ENCODE results near the gene WNT7B.

The WNT7B gene

GRCh38 chr22:45949258-45949870 lies 27.6 kb downstream of the WNT7B start:
- DNase-seq: no peak

- DNase-seq: no peak
Observed at GRCh38 chr22:45948081-45948648, 28.8 kb downstream of the WNT7B start.

GRCh38 chr22:45946805-45947600 lies 30.0 kb downstream of the WNT7B start:
- DNase-seq: no peak

- DNase-seq: no peak
Observed at GRCh38 chr22:45945621-45946106, 31.3 kb downstream of the WNT7B start.

- no peak for DNase-seq
Observed at GRCh38 chr22:45942787-45943493, 34.0 kb downstream of the WNT7B start.

- no peak for DNase-seq
Observed at GRCh38 chr22:45942344-45942743, 34.6 kb downstream of the WNT7B start.

- DNase-seq: no peak
Observed at GRCh38 chr22:45938913-45939312, 38.0 kb downstream of the WNT7B start.

GRCh38 chr22:45937960-45938359 lies 39.0 kb downstream of the WNT7B start:
- DNase-seq: no peak

GRCh38 chr22:45935573-45935972 lies 41.4 kb downstream of the WNT7B start:
- DNase-seq: no peak

GRCh38 chr22:45934659-45935341 lies 42.2 kb downstream of the WNT7B start:
- DNase-seq: no peak

- DNase-seq: no peak
Observed at GRCh38 chr22:45934168-45934564, 42.8 kb downstream of the WNT7B start.

- no peak for DNase-seq
Observed at GRCh38 chr22:45933506-45934167, 43.3 kb downstream of the WNT7B start.

GRCh38 chr22:45932071-45932470 lies 44.9 kb downstream of the WNT7B start:
- no peak for DNase-seq

GRCh38 chr22:45931042-45931441 lies 45.9 kb downstream of the WNT7B start:
- DNase-seq: no peak

- DNase-seq: no peak
Observed at GRCh38 chr22:45930324-45930723, 46.6 kb downstream of the WNT7B start.

- no peak for DNase-seq
Observed at GRCh38 chr22:45929649-45930048, 47.3 kb downstream of the WNT7B start.

- DNase-seq: no peak
Observed at GRCh38 chr22:45928726-45929368, 48.1 kb downstream of the WNT7B start.

- DNase-seq: no peak
Observed at GRCh38 chr22:45927059-45927458, 49.9 kb downstream of the WNT7B start.

GRCh38 chr22:45926433-45926832 lies 50.5 kb downstream of the WNT7B start:
- no peak for DNase-seq

- DNase-seq: no peak
Observed at GRCh38 chr22:45925811-45926351, 51.1 kb downstream of the WNT7B start.

- no peak for DNase-seq
Observed at GRCh38 chr22:45923835-45924234, 53.1 kb downstream of the WNT7B start.

Measured in activated CD4-positive, alpha-beta T cell treated with anti-CD3 and anti-CD28 coated beads, Interleukin-2, Interleukin-6, amounts not matched to agents 100 ng/mL and 50 ng/mL, durations not matched to agents 16 hours and 8 hours (primary cell).